SK-N-DZ (cell line): ENCODE data around the gene ENOPH1. TPM values are rescaled to one million over a fixed set of nuclear protein-coding genes. Genes with fewer than 3 reads are reported as not detected.
"Not testable (repeated sequence)": the region's sequence is repeated elsewhere in the genome, so short reads cannot be mapped to it uniquely, and the experiment has no call there.

Experiments used
- DNase-seq: peaks from one replicate; pipeline ENCODE4 v3.0.0-alpha.2; 2015; ENCODE audit warnings: low spot score
- polyA plus RNA-seq, 2 experiments: library from polyadenylated mRNA; depleted of rRNA; stranded (reverse); fragments of >200 nt; gene quantifications; 2 replicates each; pipeline ENCODE4 v1.2.3, GENCODE V29; 2014

ENOPH1 gene
- polyA plus RNA-seq (2014; cell fraction: cytosol; rRNA removed): 113 and 116 TPM in 2 replicates
- polyA plus RNA-seq (2014; cell fraction: nucleus; rRNA removed): 53.1 and 66.1 TPM in 2 replicates

DNA sequence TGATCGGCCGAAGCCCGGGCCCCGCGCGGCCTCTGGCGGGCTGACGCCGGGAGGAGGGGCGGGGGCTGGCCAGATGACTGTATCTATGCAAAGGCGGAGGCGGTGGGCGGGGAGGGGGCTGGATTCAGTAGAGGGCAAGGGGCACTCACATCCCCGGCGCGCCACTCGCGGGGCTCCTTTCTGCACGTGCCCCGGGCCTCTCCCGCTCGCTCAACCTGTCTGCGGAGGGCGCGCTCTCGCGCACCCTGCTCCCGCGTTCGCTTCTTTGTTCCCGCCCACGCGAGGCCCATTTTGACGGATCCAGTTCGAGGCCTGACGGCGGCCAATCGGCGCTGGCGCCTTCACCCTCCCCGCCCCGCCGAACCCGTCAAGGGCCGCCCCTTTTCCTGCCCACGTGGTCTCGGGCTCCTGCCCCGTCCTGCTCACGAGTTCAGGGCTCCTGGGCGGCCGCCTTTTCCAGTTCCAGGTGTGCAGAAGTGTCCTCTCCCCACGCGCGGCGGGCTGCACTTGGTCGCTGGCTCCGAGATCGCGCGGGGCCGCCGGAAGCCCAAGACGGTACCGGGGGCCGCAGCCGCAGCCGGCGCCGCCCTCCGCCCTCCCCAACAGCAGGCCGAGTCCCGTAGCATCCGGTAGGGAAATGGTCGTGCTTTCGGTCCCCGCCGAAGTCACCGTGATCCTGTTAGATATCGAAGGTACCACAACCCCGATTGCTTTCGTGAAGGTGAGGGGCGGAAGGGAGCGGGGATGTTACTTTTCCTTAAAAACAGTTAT lies at the start of gene ENOPH1, which contains the start of gene HNRNPDL:
Gene ENOPH1 (plus strand): TSS at position 398 of the 771 bp plus-strand sequence. CDS start 240 bp downstream, at position 638.
Gene HNRNPDL (minus strand): TSS at position 270 of the 771 bp plus-strand sequence. CDS start 772 bp downstream, outside the sequence.
- DNase-seq: peak; percentile 96

DNA sequence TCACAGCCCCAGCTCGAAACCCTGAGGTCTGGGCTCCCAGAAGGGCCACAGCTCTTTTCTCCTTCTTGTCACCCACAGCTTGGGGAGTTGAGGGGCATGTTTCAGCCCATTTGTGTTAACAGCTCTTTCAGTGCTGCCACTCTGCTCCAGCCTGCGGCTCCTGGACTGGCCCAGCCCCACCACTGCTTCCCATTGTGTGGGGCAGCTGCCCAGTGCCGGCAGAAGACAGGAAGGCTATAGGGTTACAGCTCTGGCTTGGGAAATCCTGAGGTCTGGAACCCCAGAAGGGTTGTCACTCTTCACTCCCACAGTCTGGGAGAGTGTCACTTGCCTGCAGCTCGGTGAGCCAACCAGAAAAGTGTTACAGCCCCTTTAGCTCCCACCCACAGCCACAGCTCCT lies 49.6 kb upstream of the ENOPH1 start:
- DNase-seq: no peak

DNA sequence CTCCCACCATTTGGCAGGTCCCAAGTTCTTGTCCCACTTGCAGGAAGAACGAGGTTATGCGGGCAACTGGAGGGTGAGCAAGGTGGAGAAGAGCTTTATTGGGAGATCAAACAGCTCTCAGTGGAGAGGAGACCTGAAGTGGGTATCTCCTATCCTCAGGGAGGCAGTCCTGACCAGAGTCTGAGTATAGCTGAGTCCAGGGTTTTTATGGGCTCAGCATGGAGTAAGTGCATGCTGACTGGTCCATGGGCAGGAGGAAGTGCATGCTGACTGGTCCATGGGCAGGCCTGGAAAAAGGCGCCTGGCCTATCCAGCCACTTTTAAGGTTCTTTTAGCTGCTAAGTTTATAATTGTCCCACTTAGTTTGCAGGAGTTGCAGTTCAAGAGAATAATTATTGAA lies 49.2 kb upstream of the ENOPH1 start:
- DNase-seq: no peak

DNA sequence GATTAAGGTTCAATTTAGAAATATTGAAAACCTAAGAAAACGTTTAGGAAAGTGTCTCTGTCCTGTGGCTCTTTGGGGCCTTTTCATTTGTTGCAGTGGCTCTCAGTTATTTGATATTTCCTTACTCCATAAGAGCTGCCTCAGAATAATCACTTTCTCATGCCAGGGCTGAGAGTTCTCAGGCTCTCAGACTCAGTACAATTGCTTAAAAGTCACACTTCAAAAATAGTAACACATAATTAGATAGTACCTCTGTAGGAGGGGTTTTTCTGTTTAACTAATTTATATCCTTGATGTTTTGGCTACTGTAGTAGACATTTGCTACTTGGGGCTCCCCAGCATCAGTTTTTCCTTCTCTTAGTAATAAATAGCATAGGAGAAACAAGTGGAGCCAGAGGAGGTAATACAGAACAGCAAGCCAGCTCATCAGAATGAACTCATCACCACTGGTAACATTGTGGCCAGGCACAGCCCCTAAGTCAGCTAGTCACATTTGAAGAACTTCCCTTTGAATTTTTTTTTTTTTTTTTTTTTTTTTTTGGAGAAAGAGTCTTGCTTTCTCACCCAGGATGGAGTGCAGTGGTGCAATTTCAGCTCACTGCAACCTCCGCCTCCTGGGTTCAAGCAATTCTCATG lies 48.6 kb upstream of the ENOPH1 start:
- no peak for DNase-seq

DNA sequence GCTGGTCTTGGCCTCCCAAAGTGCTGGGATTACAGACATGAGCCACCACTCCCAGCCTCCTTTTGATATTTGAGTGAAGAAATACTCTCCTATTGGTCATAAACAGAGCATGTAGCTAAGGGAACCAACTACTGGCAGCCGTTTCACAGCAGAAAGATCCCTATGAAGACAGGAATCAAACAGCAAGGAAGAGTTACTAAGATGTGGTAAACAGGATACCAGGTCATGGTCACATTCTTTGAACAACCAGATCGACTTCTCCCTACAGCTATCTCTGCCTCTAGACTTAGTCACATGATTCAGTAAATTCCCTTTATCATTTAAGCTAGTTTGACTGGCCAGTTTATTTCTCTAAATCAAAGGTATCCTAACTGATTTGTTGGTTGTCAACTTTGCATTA lies 47.6 kb upstream of the ENOPH1 start:
- DNase-seq: no peak

DNA sequence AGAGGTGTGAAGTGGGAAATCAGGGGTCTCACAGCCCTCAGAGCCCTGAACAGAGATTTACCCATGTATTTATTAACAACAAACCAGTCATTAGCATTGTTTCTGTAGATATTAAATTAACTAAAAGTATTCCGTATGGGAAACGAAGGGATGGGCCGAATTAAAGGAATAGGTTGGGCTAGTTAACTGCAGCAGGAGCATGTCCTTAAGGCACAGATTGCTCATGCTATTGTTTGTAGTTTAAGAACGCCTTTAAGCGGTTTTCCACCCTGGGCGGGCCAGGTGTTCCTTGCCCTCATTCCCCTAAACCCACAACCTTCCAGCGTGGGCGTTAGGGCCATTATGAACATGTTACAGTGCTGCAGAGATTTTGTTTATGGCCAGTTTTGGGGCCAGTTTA lies 44.1 kb upstream of the ENOPH1 start:
- not testable (repeated sequence) for DNase-seq

DNA sequence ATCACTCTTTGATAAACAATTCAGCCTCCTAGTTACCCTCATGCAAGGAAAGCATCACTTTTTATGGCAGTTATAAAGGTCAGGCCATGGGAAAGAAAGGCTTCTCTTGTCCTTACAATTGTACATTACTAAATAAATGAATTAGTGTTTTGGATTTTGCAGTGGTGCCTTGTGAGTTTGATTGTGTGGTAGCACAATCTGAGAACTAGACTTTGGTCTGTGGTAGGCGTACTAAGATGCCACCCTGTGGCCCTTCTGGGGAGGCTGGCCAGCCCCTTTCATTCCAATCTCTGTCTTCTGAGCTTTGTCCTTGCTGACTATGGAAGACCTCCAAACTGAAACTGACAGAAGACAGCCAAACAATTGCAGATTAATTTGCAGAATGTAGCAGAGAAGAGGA lies 42.0 kb upstream of the ENOPH1 start:
- DNase-seq: no peak

DNA sequence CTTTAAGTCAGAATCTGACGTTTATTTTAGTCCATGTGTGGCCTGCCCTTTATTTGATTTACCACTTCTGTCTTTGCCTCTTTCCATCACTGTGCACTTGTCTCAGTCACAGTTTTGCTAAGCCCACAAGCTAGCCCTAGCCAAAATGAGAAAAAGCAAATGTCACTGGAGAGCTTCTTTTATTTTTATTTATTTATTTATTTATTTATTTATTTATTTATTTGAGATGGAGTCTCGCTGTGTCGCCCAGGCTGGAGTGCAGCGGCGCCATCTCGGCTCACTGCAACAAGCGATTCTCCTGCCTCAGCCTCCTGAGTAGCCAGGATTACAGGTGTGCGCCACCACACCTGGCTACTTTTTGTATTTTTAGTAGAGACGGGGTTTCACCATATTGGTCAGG lies 40.3 kb upstream of the ENOPH1 start:
- not testable (repeated sequence) for DNase-seq

DNA sequence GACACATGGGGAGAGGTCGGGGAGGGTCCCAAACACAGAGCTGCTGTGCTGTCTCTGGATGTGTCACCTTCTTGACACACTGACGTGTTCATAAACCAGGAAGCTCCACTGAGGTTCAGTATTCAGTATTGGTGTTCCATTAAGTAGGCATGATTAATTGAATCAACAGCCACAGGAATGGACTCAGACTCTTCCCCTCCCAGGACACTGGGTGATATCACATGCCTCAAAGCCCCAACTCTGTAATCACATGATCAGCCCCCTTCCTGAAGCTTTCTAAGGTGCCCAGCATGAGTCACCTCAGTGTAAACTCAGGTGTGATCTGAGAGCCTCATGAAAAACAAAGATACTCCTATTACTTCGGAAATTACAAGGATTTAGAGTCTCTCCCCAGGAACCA lies 35.5 kb upstream of the ENOPH1 start:
- no peak for DNase-seq

DNA sequence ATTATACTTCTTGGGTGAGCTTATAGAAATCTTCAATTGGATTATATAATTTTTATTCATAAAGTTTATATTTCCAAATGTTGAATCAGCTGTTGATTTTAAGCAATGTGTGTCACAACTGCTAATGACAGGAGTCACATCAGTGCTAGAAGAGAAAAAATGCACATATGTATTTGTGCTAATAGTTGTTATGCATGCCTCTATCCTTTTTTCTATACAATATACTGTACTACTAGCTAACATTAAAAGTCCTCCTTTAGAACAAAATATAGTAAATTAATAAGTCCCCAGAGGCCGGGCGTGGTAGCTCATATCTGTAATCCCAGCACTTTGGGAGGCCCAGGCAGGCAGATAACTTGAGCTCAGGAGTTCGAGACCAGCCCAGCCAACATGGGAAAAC lies 32.9 kb upstream of the ENOPH1 start:
- no peak for DNase-seq

DNA sequence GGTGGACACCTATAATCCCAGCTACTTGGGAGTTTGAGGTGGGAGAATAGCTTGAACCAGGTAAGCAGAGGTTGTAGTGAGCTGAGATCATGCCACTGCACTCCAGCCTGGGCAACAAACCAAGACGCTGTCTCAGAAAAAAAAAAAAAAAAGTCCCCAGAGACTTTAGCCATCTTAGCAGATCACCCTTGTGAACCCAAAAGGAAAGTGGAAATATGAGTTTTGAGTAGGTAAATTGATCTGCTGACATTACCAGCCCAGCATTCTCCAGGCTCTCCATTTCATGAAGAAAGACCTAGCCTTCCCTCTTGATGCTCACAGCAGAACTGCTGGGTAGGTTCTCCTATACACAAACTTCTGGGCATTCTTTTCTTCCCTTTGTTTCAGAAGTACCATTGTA lies 32.1 kb upstream of the ENOPH1 start:
- DNase-seq: no peak

DNA sequence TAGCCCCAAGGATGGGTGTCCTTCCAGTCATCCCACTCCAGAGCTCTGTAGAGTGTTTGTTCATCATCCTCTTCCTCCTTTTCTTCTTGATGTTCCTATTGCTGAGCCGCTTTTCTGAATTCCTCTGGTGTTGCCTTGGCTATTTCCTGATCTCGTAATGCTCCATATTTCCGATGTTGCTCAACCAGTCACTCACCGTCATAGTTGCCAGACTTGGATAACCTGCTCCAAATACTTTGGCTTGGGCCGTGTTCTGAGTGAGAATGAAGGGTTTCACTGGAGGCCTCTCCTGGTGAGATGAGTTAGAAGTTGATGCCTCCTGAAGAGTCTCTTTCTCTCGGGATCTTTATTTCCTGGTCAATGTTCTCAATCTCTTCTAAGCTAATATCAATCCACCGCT lies 28.8 kb upstream of the ENOPH1 start:
- DNase-seq: no peak

DNA sequence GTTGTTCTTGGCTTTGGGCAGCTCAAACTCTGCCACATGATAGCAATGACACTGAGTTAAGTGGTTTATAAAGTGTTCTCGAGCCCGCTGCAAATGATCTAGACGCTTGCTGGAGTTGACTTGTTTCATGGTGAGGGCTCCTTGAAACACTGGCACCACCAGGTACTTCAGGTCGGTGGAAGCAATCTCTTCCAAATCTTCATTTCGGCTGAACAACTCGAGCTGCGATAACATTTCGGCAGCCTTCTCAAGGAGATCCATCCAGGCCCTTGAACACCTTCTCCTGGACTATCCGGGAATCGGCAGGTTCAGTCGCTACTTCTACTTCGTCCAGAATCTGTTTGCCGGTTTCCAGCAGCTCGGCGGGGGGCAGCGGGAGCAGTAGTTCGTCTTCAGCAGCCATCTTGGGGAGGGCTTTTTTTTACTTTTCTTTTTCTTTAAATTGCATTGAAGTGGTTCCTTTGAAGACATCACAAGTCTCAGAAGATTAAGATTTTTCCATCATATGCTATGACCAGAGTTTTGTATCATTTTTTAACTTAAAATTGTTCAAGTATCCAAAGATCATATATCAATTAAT lies 28.1 kb upstream of the ENOPH1 start:
- DNase-seq: no peak

DNA sequence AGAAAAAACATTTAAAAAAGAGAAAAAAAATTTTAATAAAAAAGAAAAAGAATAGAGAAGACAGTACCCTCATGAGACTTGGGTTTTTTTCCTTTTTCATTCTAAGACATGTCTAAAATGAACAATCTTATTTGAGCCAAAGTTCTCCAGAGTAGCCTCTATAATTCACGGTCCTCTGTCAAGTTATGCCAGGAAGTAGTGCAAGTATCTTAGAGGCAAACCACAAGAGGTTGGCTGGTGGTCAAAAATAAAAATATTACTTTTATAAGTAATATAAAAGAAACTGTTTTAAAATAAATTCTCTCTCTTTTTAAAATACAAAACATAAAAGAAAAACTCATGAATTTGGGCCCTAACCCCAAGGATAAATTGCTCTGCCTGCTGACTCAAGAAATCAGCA lies 26.7 kb upstream of the ENOPH1 start:
- no peak for DNase-seq

DNA sequence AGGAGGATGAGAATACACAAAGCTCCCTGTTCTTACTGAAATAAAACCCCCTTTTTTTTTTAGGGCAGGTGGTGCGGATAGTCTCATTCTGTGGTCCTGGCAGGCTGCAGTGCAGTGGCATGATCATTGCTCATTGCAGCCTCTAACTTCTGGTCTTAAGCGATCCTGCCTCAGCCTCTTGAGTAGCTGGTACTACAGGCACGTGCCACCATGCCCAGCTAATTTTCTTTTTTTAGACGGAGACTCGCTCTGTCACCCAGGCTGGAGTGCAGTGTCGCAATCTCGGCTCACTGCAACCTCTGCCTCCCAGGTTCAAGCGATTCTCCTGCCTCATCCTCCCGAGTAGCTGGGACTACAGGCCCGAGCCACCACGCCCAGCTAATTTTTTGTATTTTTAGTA lies 15.3 kb upstream of the ENOPH1 start:
- not testable (repeated sequence) for DNase-seq

DNA sequence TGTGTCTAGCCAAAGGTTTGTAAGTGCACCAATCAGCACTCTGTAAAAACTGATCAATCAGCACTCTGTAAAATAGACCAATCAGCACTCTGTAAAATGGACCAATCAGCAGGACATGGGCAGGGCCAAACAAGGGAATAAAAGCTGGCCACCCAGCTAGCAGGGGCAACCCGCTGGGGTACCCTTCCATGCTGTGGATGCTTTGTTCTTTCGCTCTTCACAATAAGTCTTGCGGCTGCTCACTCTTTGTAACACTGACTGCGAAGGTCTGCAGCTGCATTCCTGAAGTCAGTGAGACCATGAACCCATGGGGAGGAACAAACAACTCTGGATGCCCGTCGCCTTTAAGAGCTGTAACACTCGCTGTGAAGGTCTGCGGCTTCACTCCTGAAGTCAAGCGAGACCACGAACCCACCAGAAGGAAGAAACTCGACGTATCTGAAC lies 14.4 kb upstream of the ENOPH1 start:
- DNase-seq: no peak

DNA sequence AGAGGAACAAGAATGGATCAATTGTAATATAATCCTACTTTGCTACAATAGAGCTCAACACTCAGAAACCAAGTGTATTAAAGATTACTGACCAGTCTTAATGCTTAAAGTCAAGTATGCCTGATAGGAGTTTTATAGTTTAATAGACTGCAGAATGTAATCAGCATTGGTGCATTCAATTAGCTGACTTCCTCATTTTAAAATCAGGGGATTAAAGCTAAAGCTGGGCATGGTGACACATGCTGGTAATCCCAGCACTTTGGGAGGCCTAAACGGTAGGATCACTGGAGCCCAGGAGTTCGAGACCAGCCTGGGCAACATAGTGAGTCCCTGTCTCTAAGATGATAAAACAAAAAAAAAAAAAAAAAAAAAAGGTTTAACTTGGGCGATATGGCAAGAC lies 10.9 kb upstream of the ENOPH1 start:
- no peak for DNase-seq

DNA sequence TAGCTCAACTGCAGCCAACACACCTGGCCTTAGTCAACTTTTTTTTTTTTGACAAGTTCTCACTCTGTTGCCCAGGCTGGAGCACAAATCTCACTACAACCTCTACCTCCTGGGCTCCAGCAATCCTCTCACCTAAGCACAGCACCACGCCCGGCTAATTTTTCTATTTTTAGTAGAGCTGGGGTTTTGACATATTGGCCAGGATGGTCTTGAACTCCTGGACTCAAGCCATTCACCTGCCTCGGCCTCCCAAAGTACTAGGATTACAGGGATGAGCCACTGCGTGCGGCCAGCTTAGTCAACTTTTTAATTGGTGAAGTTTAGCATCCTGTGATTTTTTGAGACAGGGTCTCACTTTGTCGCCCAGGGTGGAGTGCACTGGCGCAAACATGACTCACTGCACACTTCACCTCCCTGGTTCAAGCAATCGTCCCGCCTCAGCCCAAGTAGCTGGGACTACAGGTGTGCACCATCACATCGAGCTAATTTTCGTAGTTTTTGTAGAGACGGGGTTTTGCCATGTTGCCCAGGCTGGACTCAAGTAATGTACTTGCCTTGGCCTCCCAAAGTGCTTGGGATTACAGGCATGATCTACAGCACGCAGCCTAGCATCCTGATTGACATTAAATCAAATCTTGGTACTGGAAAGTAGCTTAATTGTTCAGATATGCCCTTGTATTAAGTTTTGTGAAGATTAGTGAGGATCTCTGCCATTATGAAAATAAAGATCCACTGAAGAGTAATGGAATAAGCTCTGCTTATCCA lies 8.4 kb upstream of the ENOPH1 start:
- DNase-seq: peak; percentile 19

DNA sequence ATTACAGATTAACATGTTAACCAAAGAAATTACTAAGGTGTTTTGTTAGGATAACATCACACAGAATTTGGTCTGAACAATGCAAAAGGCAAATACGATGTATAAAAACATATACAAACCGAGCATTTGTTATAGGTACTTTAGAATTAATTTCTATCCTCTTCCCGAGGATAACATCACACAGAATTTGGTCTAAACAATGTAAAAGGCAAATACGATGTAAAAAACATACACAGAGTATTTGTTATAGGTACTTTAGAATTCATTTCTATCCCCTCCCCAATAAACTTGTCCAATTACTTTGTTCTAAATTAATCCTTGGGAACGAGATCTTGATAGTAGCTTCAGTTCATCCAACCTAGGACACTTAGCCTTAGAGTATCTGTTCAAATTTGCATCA lies 7.8 kb upstream of the ENOPH1 start:
- DNase-seq: peak; percentile 17

DNA sequence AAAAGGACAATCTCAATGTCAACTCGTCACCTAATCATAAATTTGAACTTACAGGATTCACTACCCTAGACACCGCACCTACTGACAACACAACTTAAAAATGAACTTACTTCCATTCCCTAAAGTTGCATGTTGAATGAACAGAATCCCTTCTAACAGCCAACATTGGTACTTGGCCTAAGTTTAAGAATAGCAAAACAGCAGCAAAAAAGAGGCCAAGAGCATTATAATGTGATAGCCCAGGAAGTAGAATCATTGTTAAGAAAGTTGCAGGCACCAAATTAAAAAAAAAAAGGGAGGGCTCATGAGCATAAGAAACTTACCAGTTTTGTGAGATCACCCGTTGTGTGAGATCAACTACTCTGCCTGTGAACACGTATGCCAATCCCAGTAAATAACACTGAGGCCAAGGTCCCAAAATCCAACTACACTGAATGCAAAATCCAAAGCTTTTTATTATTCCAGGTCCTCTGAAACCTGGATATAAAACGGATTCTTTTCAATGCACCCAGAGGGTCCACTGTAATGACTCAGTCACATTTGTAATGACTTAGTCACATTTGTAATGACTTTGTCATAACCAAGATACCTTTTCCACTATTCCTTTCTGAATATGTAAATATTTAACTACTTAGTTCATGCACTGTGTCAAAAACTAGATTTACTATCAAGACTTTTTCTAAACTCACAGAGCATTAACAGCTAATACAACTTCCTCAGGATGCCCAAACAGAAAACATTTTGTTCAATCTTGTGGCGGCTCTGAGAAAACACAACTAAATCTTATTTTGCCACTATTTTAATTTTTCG lies 6.9 kb upstream of the ENOPH1 start:
- peak; percentile 34 for DNase-seq

DNA sequence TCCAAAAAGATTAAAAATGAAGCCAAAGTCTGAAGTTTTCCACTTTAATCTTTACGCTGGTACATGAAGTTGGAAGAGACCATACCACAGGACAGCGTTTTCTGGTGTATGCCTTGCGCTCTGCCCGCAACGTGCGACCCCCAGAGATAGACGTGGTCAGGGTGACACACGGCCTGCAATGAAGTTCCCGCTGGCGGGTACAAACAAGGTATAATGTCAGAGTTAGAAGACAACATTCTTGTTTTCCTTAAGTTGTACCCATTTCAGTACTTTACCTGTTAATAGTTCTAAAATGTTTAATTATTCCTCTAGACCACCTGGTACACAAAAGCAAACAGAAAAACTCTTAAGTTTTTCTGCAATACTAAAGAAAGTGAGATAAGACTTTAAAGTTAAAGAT lies 4.9 kb upstream of the ENOPH1 start:
- DNase-seq: no peak
